ENCODE measurements around the gene TEX44.

- no peak for TF ChIP-seq POLR2A (IDR thresholded peaks at IDR 0.05)
- peak; percentile 76 to 94 (median 88) for TF ChIP-seq CTCF (IDR thresholded peaks at IDR 0.05)
These were observed 8.9 kb downstream of the TEX44 start for GRCh38 chr2:231601356-231602229.
